Mesenchymal stem cell (in vitro differentiated cells and primary cell): Measurements from ENCODE around the gene ATAD2B.
A peak's percentile ranks its signal among the peaks of the same experiment; 100 is the strongest.

ENCODE experiments used
- DNase-seq: peaks from one replicate; pipeline ENCODE4 v3.0.0-alpha.2; 2013
- H2AFZ ChIP-seq: one replicate; pipeline ENCODE4 v1.6.1; 2013; ENCODE audit warnings: low read depth, mild to moderate bottlenecking, control low read depth, inconsistent platforms, low read length, moderate library complexity
- H2AK5ac ChIP-seq: 2 replicates; pipeline ENCODE4 v1.6.1; 2013; ENCODE audit warnings: low read length, moderate library complexity, mild to moderate bottlenecking, inconsistent platforms; ENCODE audit not compliant: severe bottlenecking
- H2BK120ac ChIP-seq: one replicate; pipeline ENCODE4 v1.6.1; 2013; ENCODE audit warnings: low read depth, mild to moderate bottlenecking, inconsistent platforms, low read length, moderate library complexity
- H2BK12ac ChIP-seq, 2 experiments: one replicate each; pipeline ENCODE4 v1.6.1; 2013; ENCODE audit warnings: inconsistent platforms in 2 of 2, low read length in 2 of 2, mild to moderate bottlenecking in 2 of 2, moderate library complexity in 2 of 2, control low read depth in 1 of 2
- H2BK15ac ChIP-seq: one replicate; pipeline ENCODE4 v1.6.1; 2013; ENCODE audit warnings: mild to moderate bottlenecking, low read depth, inconsistent platforms; ENCODE audit not compliant: poor library complexity, severe bottlenecking
- H2BK5ac ChIP-seq: 2 replicates; pipeline ENCODE4 v1.6.1; 2013; ENCODE audit warnings: low read depth, mild to moderate bottlenecking, low read length, control low read depth, inconsistent platforms; ENCODE audit not compliant: poor library complexity, severe bottlenecking
- H3K14ac ChIP-seq, 2 experiments: one replicate each; pipeline ENCODE4 v1.6.1; 2013; ENCODE audit warnings: inconsistent platforms in 2 of 2, low read length in 2 of 2, control low read depth in 1 of 2, mild to moderate bottlenecking in 1 of 2, moderate library complexity in 1 of 2
- H3K18ac ChIP-seq, 2 experiments: one replicate each; pipeline ENCODE4 v1.6.1; 2013; ENCODE audit warnings: inconsistent platforms in 2 of 2, low read length in 2 of 2, control low read depth in 1 of 2, low read depth in 1 of 2, mild to moderate bottlenecking in 1 of 2
- H3K23ac ChIP-seq, 2 experiments: one replicate each; pipeline ENCODE4 v1.6.1; 2013; ENCODE audit warnings: inconsistent platforms in 2 of 2, low read length in 2 of 2, mild to moderate bottlenecking in 2 of 2, moderate library complexity in 2 of 2, control low read depth in 1 of 2
- H3K27ac ChIP-seq: 2 replicates; pipeline ENCODE4 v1.5.1; 2013; ENCODE audit warnings: mild to moderate bottlenecking, moderate library complexity, low read length, control low read depth, inconsistent platforms; ENCODE audit not compliant: poor library complexity, severe bottlenecking
- H3K27me3 ChIP-seq, 2 experiments: 2 replicates each; pipeline versions ENCODE4 v1.6.1 to v1.7.0; 2013; ENCODE audit warnings: low read length in 2 of 2, mild to moderate bottlenecking in 2 of 2, moderate library complexity in 2 of 2, control low read depth in 1 of 2, inconsistent platforms in 1 of 2; ENCODE audit not compliant: control insufficient read depth in 1 of 2, insufficient read depth in 1 of 2
- H3K36me3 ChIP-seq, 2 experiments: 2 replicates each; pipeline versions ENCODE4 v1.6.1 to v1.7.0; 2013; ENCODE audit warnings: low read length in 2 of 2, control low read depth in 1 of 2, inconsistent platforms in 1 of 2, low read depth in 1 of 2, mild to moderate bottlenecking in 1 of 2; ENCODE audit not compliant: insufficient read depth in 2 of 2, control insufficient read depth in 1 of 2
- H3K4ac ChIP-seq, 2 experiments: one replicate each; pipeline ENCODE4 v1.6.1; 2013; ENCODE audit warnings: inconsistent platforms in 2 of 2, low read length in 2 of 2, mild to moderate bottlenecking in 2 of 2, moderate library complexity in 2 of 2, control low read depth in 1 of 2, low read depth in 1 of 2
- H3K4me1 ChIP-seq: 2 replicates; pipeline ENCODE4 v1.6.1; 2013; ENCODE audit warnings: low read depth, low read length, control low read depth; ENCODE audit not compliant: control insufficient read depth, insufficient read depth
- H3K4me2 ChIP-seq: 2 replicates; pipeline ENCODE4 v1.6.1; 2013; ENCODE audit warnings: low read length, mild to moderate bottlenecking, inconsistent platforms; ENCODE audit not compliant: poor library complexity, severe bottlenecking
- H3K4me3 ChIP-seq, 2 experiments: 2 replicates each; pipeline versions ENCODE4 v1.5.1 to v1.7.0; 2013; ENCODE audit warnings: low read length in 2 of 2, mild to moderate bottlenecking in 2 of 2, control low read depth in 1 of 2, low read depth in 1 of 2; ENCODE audit not compliant: insufficient read depth in 1 of 2
- H3K79me1 ChIP-seq: replicated peaks from 2 replicates; pipeline ENCODE4 v1.6.1; 2013; ENCODE audit warnings: mild to moderate bottlenecking, control low read depth, low read length, inconsistent platforms; ENCODE audit not compliant: poor library complexity, severe bottlenecking
- H3K9ac ChIP-seq: 2 replicates; pipeline ENCODE4 v1.7.0; 2013; ENCODE audit warnings: mild to moderate bottlenecking, low read length, moderate library complexity
- H3K9me3 ChIP-seq: 2 replicates; pipeline ENCODE4 v1.7.0; 2013; ENCODE audit warnings: mild to moderate bottlenecking, low read length; ENCODE audit not compliant: control insufficient read depth
- H4K8ac ChIP-seq: one replicate; pipeline ENCODE4 v1.6.1; 2013; ENCODE audit warnings: inconsistent platforms, mild to moderate bottlenecking, low read length, moderate library complexity
- H4K91ac ChIP-seq: one replicate; pipeline ENCODE4 v1.6.1; 2013; ENCODE audit warnings: mild to moderate bottlenecking, low read length, inconsistent platforms
- WGBS: methylation state at CpG from one replicate; pipeline ENCODE4 v1.1.7; 2013; ENCODE audit warnings: mixed read lengths; 5-methylcytosine and 5-hydroxymethylcytosine counted together

The ATAD2B gene

DNA sequence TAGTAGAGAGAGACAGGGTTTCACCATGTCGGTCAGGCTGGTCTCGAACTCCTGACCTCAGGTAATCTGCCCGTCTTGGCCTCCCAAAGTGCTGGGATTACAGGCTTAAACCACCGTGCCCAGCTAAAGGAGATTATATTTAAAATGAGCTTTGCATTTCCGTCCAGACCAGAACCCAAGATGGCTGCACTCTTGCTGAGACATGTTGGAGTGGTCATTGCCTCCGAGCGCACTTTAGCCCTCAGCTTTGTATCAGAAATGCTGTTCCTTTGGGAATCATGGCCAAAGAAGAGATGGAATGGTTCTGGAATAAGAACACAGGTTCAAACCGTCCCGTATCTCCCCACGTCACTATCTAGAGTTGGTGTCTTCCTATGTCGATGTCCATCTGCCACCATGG lies 16.7 kb upstream of the ATAD2B start:
- no peak for DNase-seq
- Histone ChIP-seq H2AK5ac (no peak overlapping the region), H3K27ac (no peak overlapping the region), H3K18ac (no peak overlapping the region), H3K9ac (no peak overlapping the region), H4K91ac (no peak overlapping the region), H4K8ac (no peak overlapping the region), H2AFZ (no peak overlapping the region), H2BK5ac (no peak overlapping the region), H3K4me2 (no peak overlapping the region), H3K4ac (no peak overlapping the region), H2BK120ac (no peak overlapping the region), H3K9me3 (no peaks in the 10 kb centered on the region), H3K27me3 (no peaks in the 10 kb centered on the region), H3K36me3 (peaks cover 0 to 4% of the 10 kb centered on the region in 2 experiments), H3K14ac (no peak overlapping the region), H3K4me1 (peaks cover 11% of the 10 kb centered on the region), H2BK12ac (no peak overlapping the region), H3K79me1 (peaks cover 12% of the 10 kb centered on the region), H3K4me3 (no peak overlapping the region), H2BK15ac (no peak overlapping the region), H3K23ac (peak overlapping the region in 1 of 2 experiments; percentile 79)
- 99% methylated on average over 11 of the region's 11 CpGs for WGBS

DNA sequence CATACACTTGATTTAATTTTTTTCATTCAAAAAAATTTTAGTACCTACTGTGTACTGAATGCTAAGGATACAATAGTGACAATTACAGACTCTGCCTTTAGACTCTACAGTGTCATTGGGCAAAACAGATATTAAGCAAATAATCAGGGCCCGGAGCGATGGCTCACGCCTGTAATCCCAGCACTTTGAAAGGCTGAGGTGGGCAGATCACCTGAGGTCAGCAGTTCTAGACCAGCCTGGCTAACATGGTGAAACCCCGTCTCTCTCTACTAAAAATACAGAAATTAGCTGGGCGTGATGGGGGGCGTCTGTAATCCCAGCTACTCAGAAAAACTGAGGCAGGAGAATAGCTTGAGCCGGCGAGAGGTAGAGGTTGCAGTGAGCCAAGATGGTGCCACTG lies 14.7 kb upstream of the ATAD2B start:
- H2BK120ac ChIP-seq = no peak overlapping the region
- H4K91ac ChIP-seq = no peak overlapping the region
- no peak overlapping the region for H2AK5ac ChIP-seq
- DNase-seq = no peak
- no peak overlapping the region for H3K23ac ChIP-seq
- peak overlapping the region; percentile 88 for H3K9ac ChIP-seq
- no peak overlapping the region for H2BK12ac ChIP-seq
- no peak overlapping the region for H2AFZ ChIP-seq
- no peak overlapping the region for H2BK5ac ChIP-seq
- H3K14ac ChIP-seq = no peak overlapping the region
- no peak overlapping the region for H3K18ac ChIP-seq
- H3K36me3 ChIP-seq = peaks cover 0 to 4% of the 10 kb centered on the region in 2 experiments
- H3K4me1 ChIP-seq = peaks cover 11% of the 10 kb centered on the region
- no peak overlapping the region for H4K8ac ChIP-seq
- peak overlapping the region in 1 of 2 experiments; percentile 92 for H3K4me3 ChIP-seq
- no peaks in the 10 kb centered on the region for H3K9me3 ChIP-seq
- H3K4ac ChIP-seq = no peak overlapping the region
- WGBS = 87% methylated on average over 8 of the region's 8 CpGs
- no peak overlapping the region for H2BK15ac ChIP-seq
- no peak overlapping the region for H3K4me2 ChIP-seq
- no peak overlapping the region for H3K27ac ChIP-seq
- H3K79me1 ChIP-seq = peaks cover 6% of the 10 kb centered on the region
- H3K27me3 ChIP-seq = no peaks in the 10 kb centered on the region

- H4K8ac ChIP-seq = peak overlapping the region; percentile 38
- peaks cover 11% of the 10 kb centered on the region for H3K4me1 ChIP-seq
- H2BK12ac ChIP-seq = peak overlapping the region in 1 of 2 experiments; percentile 58
- peak overlapping the region; percentile 65 for H3K27ac ChIP-seq
- peak overlapping the region; percentile 92 to 93 for H3K4me3 ChIP-seq
- H2BK120ac ChIP-seq = peak overlapping the region; percentile 64
- no peaks in the 10 kb centered on the region for H3K27me3 ChIP-seq
- peak overlapping the region; percentile 52 to 95 for H3K18ac ChIP-seq
- peak overlapping the region; percentile 69 for H2BK5ac ChIP-seq
- H3K36me3 ChIP-seq = peaks cover 0 to 4% of the 10 kb centered on the region in 2 experiments
- peak overlapping the region; percentile 76 for H3K4me2 ChIP-seq
- 3% methylated on average over 28 of the region's 46 CpGs for WGBS
- peak overlapping the region; percentile 77 for H4K91ac ChIP-seq
- no peaks in the 10 kb centered on the region for H3K9me3 ChIP-seq
- H3K4ac ChIP-seq = peak overlapping the region in 1 of 2 experiments; percentile 84
- H3K9ac ChIP-seq = peak overlapping the region; percentile 88
- H3K23ac ChIP-seq = peak overlapping the region in 1 of 2 experiments; percentile 77
- peak overlapping the region in 1 of 2 experiments; percentile 89 for H3K14ac ChIP-seq
- DNase-seq = peak; percentile 68
- peaks cover 6% of the 10 kb centered on the region for H3K79me1 ChIP-seq
- peak overlapping the region; percentile 67 for H2BK15ac ChIP-seq
- H2AFZ ChIP-seq = peak overlapping the region; percentile 94
- H2AK5ac ChIP-seq = no peak overlapping the region
These were observed 14.0 kb upstream of the ATAD2B start for GRCh38 chr2:23940718-23941620.

DNA sequence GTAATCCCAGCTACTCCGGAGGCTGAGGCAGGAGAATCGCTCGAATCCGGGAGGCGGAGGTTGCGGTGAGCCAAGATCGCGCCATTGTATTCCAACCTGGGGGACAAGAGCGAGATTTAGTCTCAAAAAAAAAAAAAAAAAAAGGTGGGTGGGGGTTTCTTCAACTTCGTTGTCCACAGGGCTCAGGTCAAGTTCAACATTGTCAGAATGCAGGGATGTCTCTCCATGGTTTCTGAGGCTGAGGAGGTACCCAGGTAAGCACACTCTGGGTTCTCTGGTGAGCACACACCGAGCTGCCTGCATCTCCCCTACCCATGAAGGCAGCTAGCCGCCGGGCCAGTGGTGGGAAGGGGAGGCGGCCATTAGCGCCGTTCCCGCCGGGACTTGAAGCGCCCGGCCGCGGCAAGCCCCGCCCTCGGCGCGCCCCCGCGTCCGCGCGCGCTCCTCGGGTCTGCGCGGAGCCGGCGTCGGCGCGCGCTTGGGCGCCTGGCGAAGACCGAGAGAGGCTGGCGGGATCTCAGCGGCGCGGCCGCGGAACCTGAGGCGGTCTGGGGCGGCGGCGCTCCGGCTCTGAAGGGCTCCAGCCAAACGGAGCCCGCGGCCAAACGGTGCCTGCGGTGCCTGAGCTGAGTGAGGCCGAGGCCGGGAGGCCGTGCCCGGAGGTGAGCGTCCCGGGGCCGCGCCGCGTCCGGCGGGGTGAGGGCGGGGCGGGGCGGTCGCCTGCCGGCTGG lies 13.2 kb upstream of the ATAD2B start, which contains the start of gene UBXN2A:
TSS of gene UBXN2A (plus strand) at position 477 of the 731 bp plus-strand sequence. CDS start 17,852 bp downstream, outside the sequence.
- H2BK5ac ChIP-seq = peak within 1 kb of the TSS; percentile 69
- H2BK120ac ChIP-seq = peak within 1 kb of the TSS; percentile 64
- peak within 1 kb of the TSS in 1 of 2 experiments; percentile 67 for H2BK12ac ChIP-seq
- H2AK5ac ChIP-seq = no peak within 1 kb of the TSS
- H3K36me3 ChIP-seq = peaks cover 0 to 4% of the 10 kb centered on the region in 2 experiments
- peak within 1 kb of the TSS; percentile 90 for H4K8ac ChIP-seq
- peak within 1 kb of the TSS in 1 of 2 experiments; percentile 89 for H3K14ac ChIP-seq
- peak within 1 kb of the TSS; percentile 76 for H3K4me2 ChIP-seq
- H2AFZ ChIP-seq = peak within 1 kb of the TSS; percentile 94
- peak within 1 kb of the TSS; percentile 87 for H2BK15ac ChIP-seq
- peak within 1 kb of the TSS; percentile 92 to 93 for H3K4me3 ChIP-seq
- H3K9me3 ChIP-seq = no peaks in the 10 kb centered on the region
- H3K27ac ChIP-seq = peak within 1 kb of the TSS; percentile 65
- peak; percentile 79 for DNase-seq
- peak within 1 kb of the TSS in 1 of 2 experiments; percentile 77 for H3K23ac ChIP-seq
- H3K27me3 ChIP-seq = no peaks in the 10 kb centered on the region
- peaks cover 9% of the 10 kb centered on the region for H3K4me1 ChIP-seq
- H3K18ac ChIP-seq = peak within 1 kb of the TSS; percentile 80 to 95
- peak within 1 kb of the TSS; percentile 46 to 84 for H3K4ac ChIP-seq
- H3K79me1 ChIP-seq = peaks cover 6% of the 10 kb centered on the region
- WGBS = 1% methylated on average over 53 of the region's 77 CpGs
- peak within 1 kb of the TSS; percentile 88 for H3K9ac ChIP-seq
- H4K91ac ChIP-seq = peak within 1 kb of the TSS; percentile 77
